IPS DF 6.9 (cell line): Measurements from ENCODE around the gene F8A3.

Source experiments
- DNase-seq: peaks from one replicate; pipeline ENCODE4 v3.0.0-alpha.2; 2013; ENCODE audit warnings: low read depth, low spot score
- H3K27ac ChIP-seq: one replicate; pipeline ENCODE4 v1.5.1; 2013; ENCODE audit warnings: low read length, control low read depth
- H3K27me3 ChIP-seq: 2 replicates; pipeline ENCODE4 v1.6.1; 2013; ENCODE audit warnings: mild to moderate bottlenecking, low read length; ENCODE audit not compliant: control insufficient read depth, insufficient read depth
- H3K36me3 ChIP-seq: 2 replicates; pipeline ENCODE4 v1.6.1; 2013; ENCODE audit warnings: low read length; ENCODE audit not compliant: control insufficient read depth, insufficient read depth
- H3K4me1 ChIP-seq: 2 replicates; pipeline ENCODE4 v1.6.1; 2013; ENCODE audit warnings: low read length; ENCODE audit not compliant: control insufficient read depth, insufficient read depth
- H3K4me3 ChIP-seq: 2 replicates; pipeline ENCODE4 v1.5.1; 2013; ENCODE audit warnings: mild to moderate bottlenecking, low read length
- H3K9me3 ChIP-seq: 2 replicates; pipeline ENCODE4 v1.6.1; 2013; ENCODE audit warnings: low read length, inconsistent platforms; ENCODE audit not compliant: control insufficient read depth, insufficient read depth
- WGBS: extraction: QIAGEN DNeasy Blood & Tissue Kit; methylation state at CpG from one replicate; pipeline ENCODE4 v1.1.7; 2013; ENCODE audit warnings: mixed read lengths, missing lambda C conversion rate; ENCODE audit not compliant: insufficient read length, insufficient coverage; 5-methylcytosine and 5-hydroxymethylcytosine counted together

Gene F8A3

GRCh38 chrX:155434906-155435743, 23.3 kb downstream of the F8A3 start:
- no peaks in the 10 kb centered on the region for H3K27me3 ChIP-seq
- no peaks in the 10 kb centered on the region for H3K4me1 ChIP-seq
- no peak overlapping the region for H3K27ac ChIP-seq
- no peaks in the 10 kb centered on the region for H3K36me3 ChIP-seq
- no CpG with 5 or more reads among the region's 9 CpGs for WGBS
- no peak overlapping the region for H3K4me3 ChIP-seq
- H3K9me3 ChIP-seq, result peaks cover 1% of the 10 kb centered on the region; the same call in 1 of the 2 replicates
- no peak for DNase-seq

DNA sequence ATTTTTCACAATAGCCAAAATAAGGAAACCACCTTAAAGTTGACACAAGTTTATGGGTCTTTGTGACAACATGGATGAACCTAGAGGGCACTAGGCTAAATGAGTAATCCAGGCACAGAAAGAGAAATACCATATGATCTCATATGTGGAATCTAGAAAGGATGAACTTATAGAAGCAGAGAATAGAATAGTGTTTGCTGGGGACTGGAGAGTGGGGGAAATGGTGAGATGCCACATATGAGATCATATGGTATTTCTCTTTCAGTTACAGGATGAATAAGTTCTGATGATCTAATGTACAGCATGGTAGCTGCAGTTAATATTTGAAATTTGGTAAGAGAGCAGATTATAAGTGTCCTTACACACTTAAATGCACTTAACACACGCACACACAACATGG, 40.7 kb downstream of the F8A3 start:
- H3K27me3 ChIP-seq, result no peaks in the 10 kb centered on the region
- no peak for DNase-seq
- no peak overlapping the region for H3K27ac ChIP-seq
- no peak overlapping the region for H3K4me3 ChIP-seq
- H3K36me3 ChIP-seq, result no peaks in the 10 kb centered on the region
- H3K4me1 ChIP-seq, result no peaks in the 10 kb centered on the region
- H3K9me3 ChIP-seq, result no peaks in the 10 kb centered on the region
- no CpG with 5 or more reads among the region's 1 CpG for WGBS
